ENCODE results near the gene UNC50.
"Not testable (repeated sequence)": the region's sequence is repeated elsewhere in the genome, so short reads cannot be mapped to it uniquely, and the experiment has no call there.

UNC50 gene

GRCh38 chr2:98615481-98615880 lies 7.1 kb downstream of the UNC50 start:
- no peak for DNase-seq

- DNase-seq: no peak
Measured at GRCh38 chr2:98617149-98617548, 8.8 kb downstream of the UNC50 start.

DNA sequence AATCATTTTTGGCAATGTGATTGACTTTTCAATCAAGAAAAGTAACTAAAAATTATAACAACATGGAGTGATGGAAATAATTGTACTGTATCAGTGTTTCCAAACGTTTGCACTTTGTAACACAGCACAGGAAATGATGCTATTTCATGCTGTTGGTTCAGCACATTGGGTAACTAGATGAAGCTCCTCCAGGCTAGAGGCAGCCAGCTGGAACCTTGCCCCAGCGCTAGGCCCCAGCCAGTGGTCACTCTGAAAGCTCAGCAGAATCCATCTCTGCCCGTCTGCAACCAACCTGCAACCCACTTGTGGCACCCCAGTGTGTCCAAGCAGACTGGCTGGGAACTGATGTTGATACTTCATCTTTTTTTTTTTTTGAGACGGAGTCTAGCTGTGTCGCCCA lies 15.3 kb downstream of the UNC50 start:
- DNase-seq: no peak

- no peak for DNase-seq
Measured at GRCh38 chr2:98632351-98632750, 24.0 kb downstream of the UNC50 start.

- DNase-seq: no peak
Measured at GRCh38 chr2:98634406-98635092, 26.2 kb downstream of the UNC50 start.

DNA sequence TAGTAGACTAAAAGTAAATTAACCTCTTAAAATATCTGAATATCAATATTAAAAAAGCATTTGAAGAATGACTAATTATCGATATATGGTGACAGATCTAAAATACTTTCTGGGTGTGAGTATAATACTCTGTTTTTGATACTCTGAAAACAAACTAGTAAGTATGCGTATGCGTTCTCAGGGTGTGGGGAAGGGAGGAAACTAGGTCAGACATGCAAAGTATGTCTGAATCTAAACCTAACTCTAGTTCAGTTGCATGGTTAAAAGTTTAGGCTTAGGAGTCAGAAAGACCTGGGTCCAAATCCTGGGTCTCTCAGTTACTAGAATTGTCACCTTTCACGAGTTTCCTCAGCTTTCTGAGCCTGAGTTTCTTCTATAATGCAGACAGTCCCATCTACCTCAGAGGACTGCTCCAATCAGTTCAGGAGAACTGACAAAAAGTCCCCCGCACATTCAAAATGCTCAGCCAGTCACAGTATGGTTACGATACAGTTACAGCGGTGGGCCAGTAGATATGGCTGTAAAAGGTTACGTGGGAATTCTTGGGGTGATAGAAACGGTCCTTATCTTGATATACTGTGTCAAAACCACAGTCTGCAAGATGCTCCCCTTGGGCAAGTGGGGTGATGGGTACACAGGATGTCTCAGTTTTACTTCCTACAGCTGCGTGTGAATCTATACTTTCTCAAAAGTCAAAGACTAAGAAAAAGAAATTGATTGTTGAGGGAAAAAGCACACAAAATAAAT lies 29.2 kb downstream of the UNC50 start:
- DNase-seq: no peak

DNA sequence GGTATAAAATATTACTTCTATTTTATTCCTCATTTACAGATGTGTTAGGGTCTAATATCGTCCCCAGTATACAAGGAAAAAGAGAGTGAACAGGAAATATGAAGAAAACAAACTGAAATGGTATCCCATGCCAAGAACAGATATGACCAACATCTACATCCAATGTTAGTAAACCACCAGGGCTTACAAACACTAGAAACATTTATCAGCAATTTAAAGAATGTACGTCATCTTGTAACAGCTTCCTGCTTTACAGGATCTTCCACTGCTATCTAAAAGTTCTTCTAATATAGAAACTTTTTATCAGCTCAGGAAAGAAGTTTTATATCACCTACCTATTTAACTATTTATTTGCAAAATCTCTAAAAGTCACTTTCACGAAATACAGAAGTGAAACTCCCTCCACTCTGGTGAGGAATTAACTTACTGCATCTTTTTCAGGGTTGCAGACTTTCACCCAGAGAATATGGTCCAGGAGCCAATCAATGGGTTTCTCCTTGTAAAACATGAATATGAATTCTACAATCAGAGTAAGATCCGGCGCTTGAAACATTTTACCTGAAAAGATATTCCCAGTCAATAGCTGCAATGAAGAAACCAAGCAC lies 35.2 kb downstream of the UNC50 start:
- no peak for DNase-seq

DNA sequence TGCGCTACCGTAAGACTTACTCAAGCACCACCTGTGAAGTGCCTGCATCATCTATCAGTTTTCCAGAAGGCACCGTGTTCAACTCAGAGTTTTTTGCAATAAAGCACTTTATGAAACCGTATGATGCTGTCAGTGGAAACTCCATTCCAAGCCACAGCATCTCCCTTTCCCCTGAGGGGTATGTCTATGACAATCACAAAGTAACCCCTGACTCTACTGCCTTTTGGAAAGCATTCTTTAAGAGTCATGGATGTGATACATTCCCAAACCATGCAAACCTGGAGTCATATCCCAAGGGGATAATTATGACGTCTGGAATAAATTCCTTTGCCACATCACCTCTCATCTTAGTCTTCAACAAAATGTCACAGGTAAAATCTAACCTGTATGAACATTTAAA lies 39.2 kb downstream of the UNC50 start:
- no peak for DNase-seq

DNA sequence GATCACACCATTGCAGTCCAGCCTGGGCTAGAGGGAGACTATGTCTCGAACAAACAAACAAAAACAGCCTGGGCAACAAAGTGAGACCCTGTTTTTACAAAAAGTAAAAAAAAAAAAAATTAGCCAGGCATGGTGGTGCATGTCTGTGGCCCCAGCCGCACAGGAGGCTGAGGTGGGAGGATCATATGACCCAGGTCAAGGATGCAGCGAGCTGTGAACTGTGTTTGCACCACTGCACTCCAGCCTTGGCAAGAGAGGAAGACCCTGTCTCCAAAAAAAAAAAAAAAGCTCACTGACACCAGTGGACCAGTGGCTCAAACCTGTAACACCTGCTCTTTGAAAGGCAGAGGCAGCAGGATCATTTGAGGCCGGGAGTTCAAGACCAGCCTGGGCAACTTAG lies 40.1 kb downstream of the UNC50 start:
- no peak for DNase-seq

- DNase-seq: peak; percentile 34 to 68 (median 50)
Measured at GRCh38 chr2:98649135-98649991, 41.0 kb downstream of the UNC50 start.

DNA sequence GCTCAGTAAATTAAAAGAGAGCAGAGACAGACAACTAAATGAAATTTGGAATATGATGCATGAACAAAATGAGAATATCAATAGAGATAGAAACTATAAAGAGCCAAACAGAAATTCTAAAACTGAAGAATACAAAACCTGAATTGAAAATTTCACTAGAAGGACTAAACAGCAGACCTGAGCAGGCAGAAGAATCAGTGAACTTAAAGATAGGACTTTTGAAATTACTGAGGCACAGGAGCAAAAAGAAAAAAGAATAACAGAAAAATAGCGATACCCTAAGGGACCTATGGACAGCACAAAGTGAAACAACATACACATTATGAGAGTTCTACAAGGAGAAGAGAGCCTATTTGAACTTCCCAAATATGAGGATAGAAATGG lies 41.6 kb downstream of the UNC50 start:
- DNase-seq: no peak

GRCh38 chr2:98650998-98651397 lies 42.6 kb downstream of the UNC50 start:
- no peak for DNase-seq

- DNase-seq: no peak
Measured at GRCh38 chr2:98654699-98655495, 46.5 kb downstream of the UNC50 start.

GRCh38 chr2:98656800-98657199 lies 48.4 kb downstream of the UNC50 start:
- DNase-seq: no peak

GRCh38 chr2:98658816-98659490 lies 50.6 kb downstream of the UNC50 start:
- no peak for DNase-seq

DNA sequence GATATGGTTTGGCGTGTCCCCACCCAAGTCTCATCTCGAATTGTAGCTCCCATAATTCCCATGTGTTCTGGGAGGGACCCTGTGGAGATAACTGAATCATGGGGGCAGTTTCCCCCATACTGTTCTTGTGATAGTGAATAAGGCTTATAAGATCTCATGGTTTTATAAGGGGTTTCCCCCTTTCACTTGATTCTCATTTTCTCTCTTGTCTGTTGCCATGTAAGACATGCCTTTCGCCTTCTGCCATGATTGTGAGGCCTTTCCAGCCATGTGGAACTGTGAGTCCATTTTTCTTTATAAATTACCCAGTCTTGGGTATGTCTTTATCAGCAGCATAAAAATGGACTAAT lies 51.1 kb downstream of the UNC50 start:
- not testable (repeated sequence) for DNase-seq

DNA sequence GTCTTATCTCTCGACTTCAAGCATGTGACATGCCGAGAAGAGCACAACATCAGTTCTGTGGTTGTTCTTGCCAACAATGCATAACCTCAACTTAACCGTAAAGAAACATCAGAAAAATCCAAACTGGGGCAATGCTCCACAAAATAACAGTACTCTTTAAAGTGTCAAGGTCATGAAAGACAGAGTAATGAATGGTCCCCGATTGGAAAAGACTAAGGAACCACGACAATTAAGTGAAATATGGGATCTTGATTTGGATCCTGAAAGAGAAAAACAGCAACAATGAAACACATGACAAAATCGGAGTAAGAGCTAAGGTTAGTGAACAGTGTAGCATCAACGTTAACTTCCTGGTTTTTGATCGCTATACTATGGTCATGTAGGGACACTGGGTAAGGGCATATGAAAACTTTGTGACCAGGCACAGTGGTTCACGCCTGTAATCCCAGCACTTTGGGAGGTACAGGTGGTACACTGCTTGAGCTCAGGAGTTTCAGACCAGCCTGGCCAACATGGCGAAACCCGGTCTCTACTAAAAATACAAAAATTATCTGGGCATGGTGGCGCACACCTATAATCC lies 55.2 kb downstream of the UNC50 start:
- DNase-seq: no peak

GRCh38 chr2:98664323-98664722 lies 55.9 kb downstream of the UNC50 start:
- DNase-seq: no peak

- no peak for DNase-seq
Measured at GRCh38 chr2:98665677-98666076, 57.3 kb downstream of the UNC50 start.
